Measurements from ENCODE around the gene DAAM2.

DAAM2 gene

GRCh38 chr6:39936857-39937256, 144.7 kb downstream of the DAAM2 start:
- no peak for DNase-seq

- DNase-seq: no peak
Observed at GRCh38 chr6:39937686-39938333, 145.6 kb downstream of the DAAM2 start.

GRCh38 chr6:39938773-39939654, 146.8 kb downstream of the DAAM2 start:
- DNase-seq: no peak

GRCh38 chr6:39941138-39941537, 149.0 kb downstream of the DAAM2 start:
- no peak for DNase-seq

- DNase-seq: no peak
Observed at GRCh38 chr6:39941820-39942219, 149.6 kb downstream of the DAAM2 start.

GRCh38 chr6:39942903-39943580, 150.9 kb downstream of the DAAM2 start:
- no peak for DNase-seq

- DNase-seq: no peak
Observed at GRCh38 chr6:39945626-39946025, 153.4 kb downstream of the DAAM2 start.

- no peak for DNase-seq
Observed at GRCh38 chr6:39947611-39948068, 155.5 kb downstream of the DAAM2 start.

- DNase-seq: no peak
Observed at GRCh38 chr6:39948199-39948791, 156.1 kb downstream of the DAAM2 start.

GRCh38 chr6:39950125-39950720, 158.0 kb downstream of the DAAM2 start:
- no peak for DNase-seq

- no peak for DNase-seq
Observed at GRCh38 chr6:39951191-39951590, 159.0 kb downstream of the DAAM2 start.

GRCh38 chr6:39951716-39952115, 159.5 kb downstream of the DAAM2 start:
- no peak for DNase-seq

- DNase-seq: no peak
Observed at GRCh38 chr6:39952167-39952566, 160.0 kb downstream of the DAAM2 start.

GRCh38 chr6:39953076-39953618, 161.0 kb downstream of the DAAM2 start:
- DNase-seq: no peak
